H1 (cell line): Measurements from ENCODE around the gene USF1. TPM values are rescaled to one million over a fixed set of nuclear protein-coding genes. Genes with fewer than 3 reads are reported as not detected.
A peak's percentile ranks its signal among the peaks of the same experiment; 100 is the strongest.

Experiments used
- CTCF ChIA-PET: fragments of 300-600 bp; sonication (Branson Sonifier 250); formaldehyde crosslinking; loops from one replicate; lab custom pipeline; 2021; ENCODE audit not compliant: partially characterized antibody; lab: Charles Lee
- POLR2A ChIA-PET: fragments of 300-600 bp; sonication (Branson Sonifier 250); formaldehyde crosslinking; loops from one replicate; lab custom pipeline; 2021; ENCODE audit warnings: inconsistent platforms; ENCODE audit not compliant: partially characterized antibody; lab: Charles Lee
- DNase-seq, 2 experiments: peaks; one replicate each; pipeline versions ENCODE4 v3.0.0 to v3.0.0-alpha.2; 2010 to 2022; ENCODE audit warnings: low spot score in 2 of 2, low read depth in 1 of 2, mixed read lengths in 1 of 2
- FAIRE-seq: peaks from 2 replicates; lab custom pipeline; 2011; peaks lifted over from hg19 to GRCh38; lab: Jason Lieb, UNC
- H2AFZ ChIP-seq: 2 replicates; pipeline ENCODE4 v1.8.1; 2012; ENCODE audit warnings: low read length, inconsistent platforms
- H2AK5ac ChIP-seq: 2 replicates; pipeline ENCODE4 v1.6.1; 2013; ENCODE audit warnings: low read depth, low read length
- H2BK120ac ChIP-seq: replicated peaks from 2 replicates; pipeline ENCODE3; 2013; ENCODE audit warnings: low read depth, low read length, inconsistent platforms
- H2BK12ac ChIP-seq: 2 replicates; pipeline ENCODE4 v1.6.1; 2013; ENCODE audit warnings: low read depth, low read length
- H2BK15ac ChIP-seq: 2 replicates; pipeline ENCODE4 v1.6.1; 2013; ENCODE audit warnings: low read length
- H2BK20ac ChIP-seq: 2 replicates; pipeline ENCODE4 v1.6.1; 2013; ENCODE audit warnings: low read length
- H2BK5ac ChIP-seq: 2 replicates; pipeline ENCODE4 v1.6.1; 2013; ENCODE audit warnings: low read depth, low read length
- H3K14ac ChIP-seq: 2 replicates; pipeline ENCODE4 v1.6.1; 2013; ENCODE audit warnings: inconsistent platforms; ENCODE audit not compliant: insufficient read length
- H3K18ac ChIP-seq: 2 replicates; pipeline ENCODE4 v1.6.1; 2013; ENCODE audit warnings: low read length; ENCODE audit errors: extremely low read depth
- H3K23ac ChIP-seq: 2 replicates; pipeline ENCODE4 v1.6.1; 2013; ENCODE audit warnings: inconsistent platforms; ENCODE audit not compliant: insufficient read length
- H3K23me2 ChIP-seq: 2 replicates; pipeline ENCODE4 v1.6.1; 2013; ENCODE audit warnings: low read depth, low read length
- H3K27ac ChIP-seq: 2 replicates; pipeline ENCODE4 v1.6.1; 2011; ENCODE audit warnings: low read depth, low read length, inconsistent platforms
- H3K27me3 ChIP-seq, 4 experiments: replicated peaks in 1 of 4; 1 replicate in 1 of 4; 2 replicates in 3 of 4; pipeline versions ENCODE4 v1.6.1 to v1.8.1; 2011 to 2013; ENCODE audit warnings: low read length in 3 of 4, mild to moderate bottlenecking in 3 of 4, inconsistent platforms in 2 of 4, mixed read lengths in 2 of 4, moderate library complexity in 1 of 4; ENCODE audit not compliant: control insufficient read depth in 3 of 4, insufficient read depth in 3 of 4; ENCODE audit errors: extremely low read depth in 1 of 4
- H3K36me3 ChIP-seq, 4 experiments: 2 replicates each; pipeline versions ENCODE4 v1.6.1 to v1.8.1; 2011 to 2013; ENCODE audit warnings: mild to moderate bottlenecking in 4 of 4, low read length in 3 of 4, moderate library complexity in 2 of 4, control low read depth in 1 of 4, inconsistent platforms in 1 of 4; ENCODE audit not compliant: insufficient read depth in 4 of 4, control insufficient read depth in 2 of 4
- H3K4ac ChIP-seq: replicated peaks from 2 replicates; pipeline ENCODE3; 2013; ENCODE audit warnings: low read length, low read depth, mixed read lengths, inconsistent platforms; ENCODE audit not compliant: insufficient read length
- H3K4me1 ChIP-seq, 4 experiments: replicated peaks in 1 of 4; 1 replicate in 1 of 4; 2 replicates in 3 of 4; pipeline versions ENCODE4 v1.6.1 to v1.8.1; 2011 to 2013; ENCODE audit warnings: low read length in 3 of 4, inconsistent platforms in 2 of 4, mixed read lengths in 1 of 4; ENCODE audit not compliant: insufficient read depth in 4 of 4, control insufficient read depth in 3 of 4
- H3K4me2 ChIP-seq, 2 experiments: 2 replicates each; pipeline versions ENCODE4 v1.6.1 to v1.8.1; 2011 to 2013; ENCODE audit warnings: low read depth in 2 of 2, low read length in 2 of 2, control low read depth in 1 of 2, inconsistent platforms in 1 of 2, mild to moderate bottlenecking in 1 of 2; ENCODE audit not compliant: insufficient read depth in 1 of 2
- H3K4me3 ChIP-seq, 4 experiments: fragments of 200-600, 300-600 bp in 1 of 4; sonication (generic), shearing (Covaris generic), sonication (Bioruptor Twin) in 1 of 4; 2 replicates each; pipeline versions ENCODE4 v1.5.1 to v1.8.1; 2011 to 2016; ENCODE audit warnings: low read length in 4 of 4, low read depth in 3 of 4, control low read depth in 2 of 4, inconsistent platforms in 2 of 4, mild to moderate bottlenecking in 2 of 4, mixed read lengths in 1 of 4, moderate library complexity in 1 of 4; ENCODE audit not compliant: insufficient read depth in 2 of 4; ENCODE audit errors: extremely low read depth in 1 of 4
- H3K56ac ChIP-seq: replicated peaks from 2 replicates; pipeline ENCODE3; 2013; ENCODE audit warnings: low read depth, mild to moderate bottlenecking, mixed read lengths, low read length, inconsistent platforms; ENCODE audit not compliant: insufficient read length
- H3K79me1 ChIP-seq: 2 replicates; pipeline ENCODE4 v1.6.1; 2013; ENCODE audit warnings: low read depth, low read length, control low read depth
- H3K79me2 ChIP-seq, 2 experiments: 2 replicates each; pipeline versions ENCODE4 v1.6.1 to v1.8.1; 2012 to 2013; ENCODE audit warnings: low read length in 2 of 2, mild to moderate bottlenecking in 2 of 2, inconsistent platforms in 1 of 2; ENCODE audit not compliant: insufficient read depth in 2 of 2, control insufficient read depth in 1 of 2
- H3K9ac ChIP-seq, 4 experiments: replicated peaks in 1 of 4; 1 replicate in 1 of 4; 2 replicates in 3 of 4; pipeline versions ENCODE4 v1.6.1 to v1.8.1; 2011 to 2013; ENCODE audit warnings: low read depth in 3 of 4, low read length in 3 of 4, control low read depth in 2 of 4, mild to moderate bottlenecking in 2 of 4, moderate library complexity in 2 of 4, inconsistent platforms in 1 of 4; ENCODE audit errors: extremely low read depth in 1 of 4
- H3K9me3 ChIP-seq, 2 experiments: 2 replicates each; pipeline versions ENCODE4 v1.6.1 to v1.8.1; 2012 to 2013; ENCODE audit warnings: mild to moderate bottlenecking in 2 of 2, moderate library complexity in 2 of 2, control low read depth in 1 of 2, inconsistent platforms in 1 of 2, low read depth in 1 of 2, low read length in 1 of 2, mixed read lengths in 1 of 2; ENCODE audit not compliant: insufficient read depth in 2 of 2
- H4K20me1 ChIP-seq, 2 experiments: replicated peaks in 1 of 2; 2 replicates each; pipeline versions ENCODE3 to v1.8.1; 2011 to 2013; ENCODE audit warnings: inconsistent platforms in 2 of 2, low read length in 2 of 2, mild to moderate bottlenecking in 1 of 2; ENCODE audit not compliant: insufficient read depth in 2 of 2, control insufficient read depth in 1 of 2
- H4K5ac ChIP-seq: 2 replicates; pipeline ENCODE4 v1.6.1; 2013; ENCODE audit warnings: low read length, low read depth, mixed read lengths, inconsistent platforms; ENCODE audit not compliant: insufficient read length
- H4K8ac ChIP-seq: 2 replicates; pipeline ENCODE4 v1.8.0; 2013; ENCODE audit warnings: mild to moderate bottlenecking, moderate library complexity, low read length, inconsistent platforms; ENCODE audit not compliant: insufficient read depth; ENCODE audit errors: extremely low read depth
- H4K91ac ChIP-seq: replicated peaks from 2 replicates; pipeline ENCODE3; 2013; ENCODE audit warnings: low read length, mixed read lengths, inconsistent platforms; ENCODE audit not compliant: insufficient read length
- CBX8 ChIP-seq: fragments of 300-800, 300-1000 bp; sonication (generic); IDR thresholded peaks from 2 replicates; pipeline ENCODE4 v1.7.1; 2016; ENCODE audit warnings: low read depth, low read length, borderline replicate concordance
- CEBPB ChIP-seq: IDR thresholded peaks from 2 replicates; pipeline ENCODE4 v1.6.1; 2012; ENCODE audit warnings: low read depth, low read length
- GTF2F1 ChIP-seq: IDR thresholded peaks from 2 replicates; pipeline ENCODE4 v1.6.1; 2012; ENCODE audit warnings: low read depth, low read length, improper control_type of control experiment, borderline replicate concordance
- HDAC2 ChIP-seq, 2 experiments: fragments of 300-600 bp in 1 of 2; sonication (generic) in 1 of 2; IDR thresholded peaks; 2 replicates each; pipeline ENCODE4 v1.6.1; 2011 to 2012; ENCODE audit warnings: low read depth in 2 of 2, low read length in 2 of 2, mild to moderate bottlenecking in 2 of 2, moderate library complexity in 2 of 2, borderline replicate concordance in 1 of 2, inconsistent platforms in 1 of 2
- PHF8 ChIP-seq: fragments of 200-600 bp; sonication (generic); conservative IDR thresholded peaks from 2 replicates; pipeline ENCODE4 v1.7.1; 2012; ENCODE audit warnings: low read depth, mild to moderate bottlenecking, inconsistent platforms, low read length, moderate library complexity
- RNF2 ChIP-seq: fragments of 200-900, 300-1000 bp; sonication (generic); IDR thresholded peaks from 2 replicates; pipeline ENCODE4 v1.7.1; 2016; ENCODE audit warnings: borderline replicate concordance, low read depth, mild to moderate bottlenecking, antibody characterized with exemption, low read length; ENCODE audit not compliant: poor library complexity, severe bottlenecking; ENCODE audit errors: missing control alignments
- SUZ12 ChIP-seq: fragments of 200-600 bp; sonication (generic); IDR thresholded peaks from 2 replicates; pipeline ENCODE4 v1.6.1; 2012; ENCODE audit warnings: mild to moderate bottlenecking, inconsistent platforms, low read length, moderate library complexity, mixed read lengths
- TAF7 ChIP-seq: optimal IDR thresholded peaks from 2 replicates; pipeline ENCODE3; 2011; ENCODE audit warnings: low read depth, mild to moderate bottlenecking, inconsistent platforms, low read length, moderate library complexity, borderline replicate concordance
- YY1 ChIP-seq: IDR thresholded peaks from 2 replicates; pipeline ENCODE4 v1.6.1; 2011; ENCODE audit warnings: low read depth, mild to moderate bottlenecking, low read length
- WGBS, 2 experiments: shearing (Covaris generic) in 1 of 2; methylation state at CpG; one replicate each; pipeline versions ENCODE4 v1.1.6 to v1.1.7; 2013 to 2015; ENCODE audit warnings: low lambda C conversion rate in 2 of 2, mixed read lengths in 2 of 2, inconsistent platforms in 1 of 2, low coverage in 1 of 2, missing lambda C conversion rate in 1 of 2; ENCODE audit not compliant: insufficient replicate concordance in 2 of 2, insufficient coverage in 1 of 2, insufficient read length in 1 of 2; ENCODE audit errors: extremely low coverage in 1 of 2, missing lambda C conversion rate in 1 of 2; 5-methylcytosine and 5-hydroxymethylcytosine counted together
- polyA plus RNA-seq, 7 experiments: library from polyadenylated mRNA; depleted of rRNA in 3 of 7; stranded (reverse) in 5 of 7; unstranded in 2 of 7; fragments of >200 nt in 5 of 7; fragments of 200-250 nt in 2 of 7; gene quantifications; 1 replicate in 5 of 7; 2 replicates in 1 of 7; 4 replicates in 1 of 7; pipeline versions ENCODE4 v1.2.1 to v1.2.3, GENCODE V29; 2011 to 2013; ENCODE audit warnings: missing spikeins in 2 of 7, mixed read lengths in 2 of 7
- total RNA-seq: library from RNA; stranded (reverse); fragmentation: NEBNext Ultra II Directional; extraction: Animal tissue kit (Norgen Biotek cat#: 25700); gene quantifications from 2 replicates; pipeline ENCODE4 v1.2.1, GENCODE V29; 2021

The USF1 gene
- total and polyA plus RNA-seq, 2 of the 8 experiments (the other 6 are each of a cell fraction or from before 2014, with no cell fraction given): 45.7 to 68.9 TPM

DNA sequence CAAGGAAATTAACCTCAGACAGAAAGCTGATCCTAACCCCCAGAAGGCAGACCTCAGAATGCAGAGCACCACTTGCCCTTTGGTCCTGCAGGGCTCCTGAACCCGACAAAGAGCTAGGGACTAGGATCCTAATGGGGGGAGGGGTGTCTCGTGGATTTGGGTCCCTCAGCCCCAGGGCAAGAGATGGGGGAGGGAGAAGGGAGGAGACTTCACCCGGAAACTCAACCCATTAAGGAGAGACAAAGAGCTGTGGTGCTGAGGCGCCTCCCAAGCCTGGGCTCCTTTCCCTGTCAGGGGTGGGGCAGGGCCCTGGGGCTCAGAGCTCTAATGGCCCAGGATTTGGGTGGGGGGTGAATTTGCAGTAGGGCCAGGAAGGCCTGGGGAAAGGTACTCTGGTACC, 40.7 kb upstream of the USF1 start:
- FAIRE-seq: no peak
- 85% methylated on average over 4 of the region's 4 CpGs; no CpG with 5 or more reads in 1 of the 2 experiments for WGBS, 2 experiments
- POLR2A ChIA-PET: no interaction called here

More for the DNA sequence above, 40.7 kb upstream of the USF1 start:
- H3K56ac ChIP-seq: no peak overlapping the region
- H3K9ac ChIP-seq: 0 out of 7 replicates have a peak overlapping the region, but pooled peaks of 1 of the 4 experiments have one; percentile 8
- H3K14ac ChIP-seq: no peak overlapping the region
- H2BK20ac ChIP-seq: no peak overlapping the region
- no peak overlapping the region for H3K23ac ChIP-seq
- H3K18ac ChIP-seq: no peak overlapping the region
- H4K5ac ChIP-seq: no peak overlapping the region
- H4K91ac ChIP-seq: no peak overlapping the region
- no peak overlapping the region for H2AK5ac ChIP-seq
- no peaks in the 10 kb centered on the region for H3K36me3 ChIP-seq
- no peaks in the 10 kb centered on the region for H3K27me3 ChIP-seq
- DNase-seq: no peak
- H3K79me2 ChIP-seq: no peaks in the 10 kb centered on the region
- CTCF ChIA-PET: interaction anchor here (1.3 to 11.9 kb wide), 5 partner anchors 12 to 132 kb away, joined by 3 to 156 read pairs (median 5); partner anchors contain the start of genes ARHGAP30, ITLN2 and KLHDC9
- H2BK5ac ChIP-seq: no peak overlapping the region
- H2AFZ ChIP-seq: no peak overlapping the region
- H3K27ac ChIP-seq: no peak overlapping the region
- H3K4ac ChIP-seq: no peak overlapping the region
- H4K20me1 ChIP-seq: no peaks in the 10 kb centered on the region
- no peak overlapping the region for H2BK15ac ChIP-seq
- H3K4me3 ChIP-seq: no peak overlapping the region
- no peak overlapping the region for H3K4me2 ChIP-seq
- TF ChIP-seq CEBPB (no peak), GTF2F1 (no peak), TAF7 (no peak), YY1 (no peak), SUZ12 (no peak), HDAC2 (IDR thresholded peaks at IDR 0.05; ENCODE audit: borderline replicate concordance in 1 of 2, low read depth in 2 of 2, low read length in 2 of 2) (no peak), RNF2 (no peak), PHF8 (no peak), CBX8 (no peak)
- H3K23me2 ChIP-seq: peaks cover 2% of the 10 kb centered on the region; the same call in 1 of the 2 replicates
- no peaks in the 10 kb centered on the region for H3K9me3 ChIP-seq
- no peak overlapping the region for H4K8ac ChIP-seq
- no peaks in the 10 kb centered on the region for H3K79me1 ChIP-seq
- H3K4me1 ChIP-seq: peaks cover 0 to 12% (median 0%) of the 10 kb centered on the region in 4 experiments; a peak in 3 of 7 replicates
- H2BK12ac ChIP-seq: no peak overlapping the region; the same call in 1 of the 2 replicates
- H2BK120ac ChIP-seq: no peak overlapping the region
